GM06990 (cell line): ENCODE data around the gene DIAPH2.

Experiments used
- DNase-seq: peaks from one replicate; pipeline ENCODE4 v3.0.0-alpha.2; 2011; ENCODE audit not compliant: insufficient read length; ENCODE audit errors: extremely low read depth
- H3K27me3 ChIP-seq: replicated peaks from 2 replicates; pipeline ENCODE4 v1.6.0; 2011; ENCODE audit warnings: low read length; ENCODE audit not compliant: control insufficient read depth, insufficient read depth
- H3K36me3 ChIP-seq: 2 replicates; pipeline ENCODE4 v1.5.1; 2011; ENCODE audit warnings: low read length; ENCODE audit not compliant: control insufficient read depth, insufficient read depth
- H3K4me3 ChIP-seq: replicated peaks from 2 replicates; pipeline ENCODE4 v1.5.1; 2011; ENCODE audit warnings: low read depth, mild to moderate bottlenecking, control low read depth, low read length
- TF ChIP-seq, protein P1 (sequence below): IDR thresholded peaks from 2 replicates; pipeline ENCODE4 v1.5.1; 2011; ENCODE audit warnings: low read length, control low read depth, mild to moderate bottlenecking, inconsistent platforms; ENCODE audit not compliant: insufficient read depth, poor library complexity, severe bottlenecking

DIAPH2 gene

DNA sequence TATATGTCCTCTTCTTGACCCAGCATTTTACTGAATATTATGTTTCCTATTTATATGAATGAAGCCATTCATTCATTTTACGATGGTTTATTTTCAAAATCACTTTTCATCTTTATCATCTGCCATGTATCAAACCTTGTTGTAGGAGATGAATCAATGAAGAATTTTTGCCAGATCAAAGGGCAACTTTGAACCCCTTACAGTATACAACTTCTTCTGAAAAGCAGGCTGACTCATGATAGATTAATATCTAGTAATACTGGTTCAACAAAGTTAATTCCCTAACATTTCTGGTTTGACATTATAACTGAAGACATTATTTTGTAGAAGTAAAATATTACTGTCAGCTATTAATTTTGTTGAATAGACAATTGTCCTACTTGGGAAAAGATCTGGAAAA lies 425.1 kb downstream of the DIAPH2 start:
- TF ChIP-seq, protein P1, sequence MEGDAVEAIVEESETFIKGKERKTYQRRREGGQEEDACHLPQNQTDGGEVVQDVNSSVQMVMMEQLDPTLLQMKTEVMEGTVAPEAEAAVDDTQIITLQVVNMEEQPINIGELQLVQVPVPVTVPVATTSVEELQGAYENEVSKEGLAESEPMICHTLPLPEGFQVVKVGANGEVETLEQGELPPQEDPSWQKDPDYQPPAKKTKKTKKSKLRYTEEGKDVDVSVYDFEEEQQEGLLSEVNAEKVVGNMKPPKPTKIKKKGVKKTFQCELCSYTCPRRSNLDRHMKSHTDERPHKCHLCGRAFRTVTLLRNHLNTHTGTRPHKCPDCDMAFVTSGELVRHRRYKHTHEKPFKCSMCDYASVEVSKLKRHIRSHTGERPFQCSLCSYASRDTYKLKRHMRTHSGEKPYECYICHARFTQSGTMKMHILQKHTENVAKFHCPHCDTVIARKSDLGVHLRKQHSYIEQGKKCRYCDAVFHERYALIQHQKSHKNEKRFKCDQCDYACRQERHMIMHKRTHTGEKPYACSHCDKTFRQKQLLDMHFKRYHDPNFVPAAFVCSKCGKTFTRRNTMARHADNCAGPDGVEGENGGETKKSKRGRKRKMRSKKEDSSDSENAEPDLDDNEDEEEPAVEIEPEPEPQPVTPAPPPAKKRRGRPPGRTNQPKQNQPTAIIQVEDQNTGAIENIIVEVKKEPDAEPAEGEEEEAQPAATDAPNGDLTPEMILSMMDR: no peak
- Histone ChIP-seq H3K36me3 (no peaks in the 10 kb centered on the region), H3K4me3 (no peak overlapping the region), H3K27me3 (no peaks in the 10 kb centered on the region)
- no peak for DNase-seq

DNA sequence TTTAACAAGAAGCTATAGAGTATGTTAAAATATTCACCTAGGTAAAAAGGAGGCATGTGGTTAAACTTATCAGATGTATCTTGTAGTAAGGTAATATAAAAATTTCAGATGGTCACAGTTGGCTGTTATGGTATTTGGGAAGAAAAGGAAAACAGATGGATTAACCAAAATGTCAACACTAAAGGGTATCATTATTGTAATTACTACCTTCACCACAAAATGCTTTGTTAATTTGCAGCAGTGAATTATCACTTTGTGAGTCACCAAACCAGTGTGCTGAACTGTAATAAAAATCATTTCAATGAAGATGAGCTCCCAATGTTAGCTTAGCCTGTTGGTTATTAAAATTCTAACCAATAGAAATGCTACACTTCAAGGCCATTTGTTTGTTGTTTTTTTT lies 432.9 kb downstream of the DIAPH2 start:
- no peaks in the 10 kb centered on the region for H3K36me3 ChIP-seq
- TF ChIP-seq, protein P1: no peak

DNA sequence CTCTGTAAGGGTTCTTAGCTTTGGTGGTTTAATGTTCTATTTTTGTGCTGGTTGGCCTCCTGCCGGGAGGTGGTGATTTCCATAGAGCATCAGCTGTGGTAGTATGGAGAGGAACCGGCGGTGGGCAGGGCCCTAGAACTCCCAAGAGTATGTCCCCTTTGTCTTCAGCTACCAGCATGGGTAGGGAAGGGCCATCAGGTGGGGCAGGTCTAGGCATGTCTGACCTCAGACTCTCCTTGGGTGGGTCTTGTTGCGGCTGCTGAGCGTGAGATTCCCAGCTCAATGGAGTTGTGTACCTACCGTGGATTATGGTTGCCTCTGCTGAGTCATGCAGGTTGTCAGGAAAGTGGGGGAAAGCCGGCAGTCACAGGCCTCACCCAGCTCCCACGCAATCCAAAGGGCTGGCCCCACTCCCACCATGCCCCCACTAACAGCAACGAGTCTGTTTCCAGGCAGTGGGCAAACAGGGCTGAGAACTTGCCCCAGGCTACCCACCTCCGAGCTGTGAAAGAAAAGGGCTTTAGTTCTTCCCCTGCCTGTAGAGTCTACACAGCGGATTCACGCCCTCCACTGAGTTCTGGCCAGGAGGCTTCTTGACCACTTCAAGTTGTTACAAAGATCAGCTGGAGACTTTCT lies 434.9 kb downstream of the DIAPH2 start:
- DNase-seq: no peak

More for the DNA sequence above, 432.9 kb downstream of the DIAPH2 start:
- no peak for DNase-seq
- Histone ChIP-seq H3K4me3 (no peak overlapping the region), H3K27me3 (no peaks in the 10 kb centered on the region)

DNA sequence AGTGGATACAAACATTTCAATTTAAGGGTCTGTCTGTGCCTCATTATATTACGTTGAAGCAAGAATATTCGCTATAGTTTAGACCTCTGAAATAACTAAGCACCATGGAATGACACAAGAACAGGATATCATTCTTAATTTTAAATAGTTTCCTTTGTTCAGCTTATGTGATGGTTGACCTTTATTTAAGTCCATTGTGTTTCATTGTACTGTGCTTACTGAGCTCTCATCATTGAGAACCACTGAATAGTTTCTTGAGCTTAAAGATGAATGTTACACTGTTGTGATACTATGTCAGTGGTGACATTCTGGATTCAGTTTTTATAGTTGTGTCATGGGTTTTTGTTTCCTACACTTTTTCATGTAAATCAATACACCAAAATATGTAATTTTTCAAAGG lies 438.4 kb downstream of the DIAPH2 start:
- H3K36me3 ChIP-seq: no peaks in the 10 kb centered on the region
- no peak overlapping the region for H3K4me3 ChIP-seq
- no peaks in the 10 kb centered on the region for H3K27me3 ChIP-seq
- DNase-seq: no peak
- TF ChIP-seq, protein P1: no peak

More for the DNA sequence above, 434.9 kb downstream of the DIAPH2 start:
- H3K36me3 ChIP-seq: no peaks in the 10 kb centered on the region
- no peaks in the 10 kb centered on the region for H3K27me3 ChIP-seq
- TF ChIP-seq, protein P1: no peak
- H3K4me3 ChIP-seq: no peak overlapping the region

DNA sequence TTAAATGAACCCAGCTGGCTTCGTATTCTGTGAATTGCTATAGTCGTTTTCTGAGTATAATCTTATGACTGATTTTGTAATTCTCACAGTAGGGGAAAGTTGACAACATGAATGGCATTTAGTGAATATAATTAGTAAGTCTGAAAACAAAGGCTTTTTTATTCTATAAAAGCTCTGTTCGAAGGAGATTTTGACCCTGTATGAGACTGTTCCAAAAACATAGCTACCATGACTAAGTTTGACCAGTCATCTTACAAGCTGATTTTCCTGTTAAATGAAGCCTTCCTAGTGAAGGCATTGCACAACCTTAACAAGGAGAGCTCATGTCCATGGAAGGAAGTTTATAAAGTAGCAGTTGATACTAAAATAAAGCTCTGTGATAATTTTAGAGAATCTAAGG lies 441.4 kb downstream of the DIAPH2 start:
- H3K4me3 ChIP-seq: no peak overlapping the region
- no peaks in the 10 kb centered on the region for H3K27me3 ChIP-seq
- no peak for DNase-seq
- no peaks in the 10 kb centered on the region for H3K36me3 ChIP-seq
- TF ChIP-seq, protein P1: no peak
